WERI-Rb-1 (cell line): ENCODE data around the gene ABCA3.

Source experiments
- DNase-seq: peaks from one replicate; pipeline ENCODE4 v3.0.0-alpha.2; 2020
- H3K27ac ChIP-seq: fragments of 250-450 bp; sonication (Bioruptor Pico); 2 replicates; pipeline ENCODE4 v1.5.1; 2020; ENCODE audit warnings: mild to moderate bottlenecking, moderate library complexity
- H3K27me3 ChIP-seq: fragments of 250-450 bp; sonication (Bioruptor Pico); 2 replicates; pipeline ENCODE4 v1.5.1; 2021; ENCODE audit warnings: mild to moderate bottlenecking, low read depth, moderate library complexity; ENCODE audit not compliant: insufficient read depth, severe bottlenecking
- H3K36me3 ChIP-seq: fragments of 250-450 bp; sonication (Bioruptor Pico); 2 replicates; pipeline ENCODE4 v1.5.1; 2020; ENCODE audit warnings: mild to moderate bottlenecking, moderate library complexity
- H3K4me3 ChIP-seq: 2 replicates; pipeline ENCODE4 v1.5.1; 2011; ENCODE audit warnings: low read depth, mild to moderate bottlenecking, control low read depth, low read length
- H3K9me3 ChIP-seq: fragments of 250-450 bp; sonication (Bioruptor Pico); 2 replicates; pipeline ENCODE4 v1.5.1; 2021; ENCODE audit warnings: mild to moderate bottlenecking, moderate library complexity; ENCODE audit not compliant: severe bottlenecking
- TF ChIP-seq, protein P1 (sequence below): IDR thresholded peaks from 2 replicates; pipeline ENCODE4 v1.5.1; 2011; ENCODE audit warnings: low read depth, mild to moderate bottlenecking, control low read depth, inconsistent platforms, low read length

ABCA3 gene

DNA sequence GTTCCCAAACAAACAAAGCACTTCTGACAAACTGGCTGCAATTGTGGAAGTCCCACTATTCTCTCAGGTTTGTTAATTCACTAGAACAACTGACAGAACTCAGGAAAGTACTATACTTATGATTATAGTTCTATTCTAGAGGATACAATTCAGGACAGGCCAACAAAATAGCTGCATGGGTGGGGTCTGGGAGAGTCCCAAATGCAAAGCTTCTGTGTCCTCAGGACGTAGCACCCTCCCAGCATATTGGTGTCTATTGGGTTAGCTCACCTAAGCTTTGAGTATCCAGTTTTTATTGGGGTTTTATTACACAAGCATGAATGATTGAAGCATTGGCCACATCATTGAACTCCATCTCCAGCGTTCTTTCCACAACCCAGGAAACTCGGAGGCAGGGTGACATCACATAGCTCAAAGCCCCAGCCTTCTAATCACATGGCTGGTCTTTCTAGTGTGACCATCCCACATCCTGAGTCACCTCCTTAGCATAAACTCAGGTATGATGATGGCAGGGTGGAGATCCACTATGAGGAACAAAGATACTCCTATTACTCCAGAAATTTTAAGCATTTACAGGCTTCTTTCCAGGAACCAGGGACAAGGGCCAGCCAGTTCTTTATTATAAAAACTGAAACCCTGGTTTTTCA is 44.8 kb upstream of the ABCA3 start:
- TF ChIP-seq, protein P1, sequence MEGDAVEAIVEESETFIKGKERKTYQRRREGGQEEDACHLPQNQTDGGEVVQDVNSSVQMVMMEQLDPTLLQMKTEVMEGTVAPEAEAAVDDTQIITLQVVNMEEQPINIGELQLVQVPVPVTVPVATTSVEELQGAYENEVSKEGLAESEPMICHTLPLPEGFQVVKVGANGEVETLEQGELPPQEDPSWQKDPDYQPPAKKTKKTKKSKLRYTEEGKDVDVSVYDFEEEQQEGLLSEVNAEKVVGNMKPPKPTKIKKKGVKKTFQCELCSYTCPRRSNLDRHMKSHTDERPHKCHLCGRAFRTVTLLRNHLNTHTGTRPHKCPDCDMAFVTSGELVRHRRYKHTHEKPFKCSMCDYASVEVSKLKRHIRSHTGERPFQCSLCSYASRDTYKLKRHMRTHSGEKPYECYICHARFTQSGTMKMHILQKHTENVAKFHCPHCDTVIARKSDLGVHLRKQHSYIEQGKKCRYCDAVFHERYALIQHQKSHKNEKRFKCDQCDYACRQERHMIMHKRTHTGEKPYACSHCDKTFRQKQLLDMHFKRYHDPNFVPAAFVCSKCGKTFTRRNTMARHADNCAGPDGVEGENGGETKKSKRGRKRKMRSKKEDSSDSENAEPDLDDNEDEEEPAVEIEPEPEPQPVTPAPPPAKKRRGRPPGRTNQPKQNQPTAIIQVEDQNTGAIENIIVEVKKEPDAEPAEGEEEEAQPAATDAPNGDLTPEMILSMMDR: no peak
- Histone ChIP-seq H3K27me3 (no peaks in the 10 kb centered on the region), H3K36me3 (no peaks in the 10 kb centered on the region), H3K9me3 (peaks cover 7% of the 10 kb centered on the region), H3K4me3 (no peak overlapping the region), H3K27ac (no peak overlapping the region)
- DNase-seq: no peak

DNA sequence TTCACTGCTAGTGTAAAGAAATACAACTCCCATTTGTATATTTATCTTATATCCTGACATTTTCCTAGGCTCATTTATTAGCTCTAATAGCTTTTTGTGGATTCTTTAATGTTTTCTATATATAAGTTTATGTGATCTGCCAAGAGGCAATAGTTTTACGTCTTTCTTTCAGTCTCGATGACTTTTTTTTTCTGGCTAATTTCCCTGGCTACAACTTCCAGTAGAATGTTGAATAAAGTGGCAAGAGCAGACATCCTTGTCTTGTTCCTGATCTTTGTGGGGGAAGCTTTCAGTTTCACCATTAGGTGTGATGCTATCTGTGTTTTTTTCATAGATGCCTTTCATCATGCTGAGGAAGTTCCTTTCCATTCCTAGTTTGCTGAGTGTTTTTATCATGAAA is 43.9 kb upstream of the ABCA3 start:
- no peaks in the 10 kb centered on the region for H3K27me3 ChIP-seq
- no peak overlapping the region for H3K27ac ChIP-seq
- TF ChIP-seq, protein P1: no peak
- peaks cover 6% of the 10 kb centered on the region for H3K9me3 ChIP-seq
- no peak for DNase-seq
- no peaks in the 10 kb centered on the region for H3K36me3 ChIP-seq
- no peak overlapping the region for H3K4me3 ChIP-seq

DNA sequence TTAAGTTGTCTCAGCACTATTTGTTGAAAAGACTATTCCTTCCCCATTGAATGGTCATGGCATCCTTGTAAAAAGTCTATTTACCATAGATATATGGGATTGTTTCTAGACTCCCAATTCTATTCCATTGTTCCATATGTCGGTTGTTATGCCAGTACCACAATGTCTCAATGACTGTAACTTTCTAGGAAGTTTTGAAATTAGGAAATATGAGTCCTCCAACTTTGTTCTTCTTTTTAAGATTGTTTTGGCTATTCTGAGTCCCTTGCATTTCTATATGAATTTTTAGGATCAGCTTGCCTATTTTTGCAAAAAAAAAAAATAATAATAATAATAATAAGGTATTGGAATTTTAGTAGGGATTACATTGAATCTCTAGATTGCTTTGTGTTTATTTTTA is 43.0 kb upstream of the ABCA3 start:
- no peak for DNase-seq
- TF ChIP-seq, protein P1: no peak
- Histone ChIP-seq H3K27ac (no peak overlapping the region), H3K4me3 (no peak overlapping the region), H3K9me3 (no peaks in the 10 kb centered on the region), H3K27me3 (no peaks in the 10 kb centered on the region), H3K36me3 (no peaks in the 10 kb centered on the region)

DNA sequence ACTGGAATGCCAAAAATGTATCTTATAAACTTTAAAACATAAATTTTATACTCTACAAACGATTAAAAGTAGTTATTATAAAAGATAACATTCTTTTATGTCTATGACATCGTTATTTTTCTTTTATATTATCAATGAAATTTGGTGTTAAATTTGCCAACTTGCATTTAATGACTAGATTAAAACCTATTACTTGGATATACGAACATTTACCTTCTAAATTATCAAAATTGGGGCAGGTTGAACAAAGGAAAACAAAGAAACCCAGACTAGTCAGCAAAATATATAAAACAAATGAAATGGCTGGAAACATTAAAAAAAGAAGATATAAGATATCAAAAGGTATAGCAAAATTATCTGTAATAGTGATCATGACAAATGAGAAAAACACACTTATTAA is 34.1 kb upstream of the ABCA3 start:
- no peak overlapping the region for H3K27ac ChIP-seq
- H3K36me3 ChIP-seq: no peaks in the 10 kb centered on the region
- TF ChIP-seq, protein P1: no peak
- DNase-seq: no peak
- H3K27me3 ChIP-seq: no peaks in the 10 kb centered on the region
- no peaks in the 10 kb centered on the region for H3K9me3 ChIP-seq
- H3K4me3 ChIP-seq: no peak overlapping the region

DNA sequence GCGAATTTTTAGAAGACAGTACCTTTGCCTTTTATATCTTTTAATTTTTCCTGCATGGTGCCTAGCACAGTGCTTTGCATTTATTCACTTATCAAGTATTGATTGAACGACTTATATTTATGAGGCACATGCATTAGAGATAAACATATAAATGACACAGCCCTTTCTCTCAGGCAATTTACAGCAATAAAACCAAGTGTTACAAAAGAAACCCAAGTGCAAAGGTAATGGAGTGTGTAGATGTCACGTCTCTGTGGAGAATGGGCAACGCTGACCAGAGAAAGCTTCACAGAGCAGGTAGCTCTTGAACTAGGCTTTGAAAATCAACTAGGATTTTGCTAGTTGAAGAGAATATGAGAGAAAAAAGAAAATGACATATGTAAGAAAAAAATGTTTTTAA is 32.6 kb upstream of the ABCA3 start:
- Histone ChIP-seq H3K27me3 (no peaks in the 10 kb centered on the region), H3K9me3 (no peaks in the 10 kb centered on the region), H3K27ac (no peak overlapping the region), H3K4me3 (no peak overlapping the region), H3K36me3 (no peaks in the 10 kb centered on the region)
- TF ChIP-seq, protein P1: no peak
- no peak for DNase-seq

DNA sequence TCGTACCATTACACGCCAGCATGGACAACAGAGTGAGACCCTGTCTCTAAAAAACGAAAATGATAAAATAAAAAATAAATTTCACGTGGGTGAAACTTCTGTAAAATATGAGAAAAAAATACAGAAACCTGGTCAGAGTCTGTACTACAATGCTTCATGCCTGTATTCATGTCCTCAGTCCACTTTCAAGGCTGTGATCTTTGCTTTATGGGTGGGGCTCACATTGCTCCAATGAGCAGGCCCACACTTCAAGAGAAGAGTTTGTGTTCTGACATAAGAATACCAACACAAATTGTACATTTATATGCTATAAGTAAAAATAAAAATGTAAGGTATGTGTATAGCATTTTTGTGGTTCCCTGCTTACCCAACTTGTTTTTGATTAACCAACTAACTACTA is 32.2 kb upstream of the ABCA3 start:
- TF ChIP-seq, protein P1: no peak
- no peaks in the 10 kb centered on the region for H3K9me3 ChIP-seq
- H3K4me3 ChIP-seq: no peak overlapping the region
- DNase-seq: no peak
- no peaks in the 10 kb centered on the region for H3K36me3 ChIP-seq
- H3K27ac ChIP-seq: no peak overlapping the region
- no peaks in the 10 kb centered on the region for H3K27me3 ChIP-seq
